GM21367 (cell line): ENCODE measurements around the gene ZIC1.

Experiments
- ATAC-seq: cut with Tn5 transposase; IDR thresholded peaks from one replicate; pipeline ENCODE4 v1.9.1; 2021; ENCODE audit not compliant: unreplicated experiment

Gene ZIC1

DNA sequence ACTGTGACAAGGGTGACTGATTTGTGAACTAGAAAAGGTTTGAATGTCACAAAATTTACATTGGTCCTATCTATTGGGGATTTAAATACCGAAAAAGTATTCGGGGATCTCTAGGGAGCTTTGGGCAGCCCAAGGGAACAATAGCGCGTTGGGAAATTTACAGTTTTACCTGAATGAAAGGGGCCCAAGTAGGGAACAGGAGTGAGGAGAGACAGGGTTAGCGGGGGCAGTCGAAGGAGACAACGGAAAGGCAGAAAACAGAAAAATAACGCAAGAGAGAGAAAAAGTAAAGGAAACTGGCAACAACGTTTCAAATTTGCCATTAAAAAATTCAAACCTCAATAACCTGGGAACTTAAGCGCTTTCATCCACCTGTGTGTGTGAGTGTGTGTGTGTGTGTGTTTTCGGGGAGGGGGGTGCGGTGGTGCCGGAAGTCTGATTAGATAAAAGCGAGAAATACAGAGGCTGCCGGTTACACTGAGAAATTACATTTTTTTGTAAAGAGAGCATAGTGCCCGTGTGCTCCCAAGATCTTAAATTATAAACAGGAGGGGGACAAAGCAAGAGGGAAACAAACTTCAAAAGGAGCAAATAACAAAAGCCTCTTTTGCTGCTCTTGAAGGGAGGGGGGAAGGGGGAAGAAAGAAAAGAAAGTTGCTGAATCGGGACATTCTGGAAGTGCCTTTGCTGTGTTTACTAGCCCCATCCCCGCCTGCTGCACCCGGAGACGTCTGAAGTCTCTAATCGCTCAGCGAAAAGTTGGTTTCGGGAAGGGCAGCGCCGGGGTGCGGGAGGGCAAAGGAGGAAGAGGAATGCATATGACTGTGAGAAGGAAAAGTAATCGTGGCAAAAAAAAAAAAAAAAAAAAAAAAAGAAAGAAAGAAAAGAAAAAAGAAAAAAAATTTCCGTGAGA, 721 bp upstream of the ZIC1 start:
- no peak for ATAC-seq

DNA sequence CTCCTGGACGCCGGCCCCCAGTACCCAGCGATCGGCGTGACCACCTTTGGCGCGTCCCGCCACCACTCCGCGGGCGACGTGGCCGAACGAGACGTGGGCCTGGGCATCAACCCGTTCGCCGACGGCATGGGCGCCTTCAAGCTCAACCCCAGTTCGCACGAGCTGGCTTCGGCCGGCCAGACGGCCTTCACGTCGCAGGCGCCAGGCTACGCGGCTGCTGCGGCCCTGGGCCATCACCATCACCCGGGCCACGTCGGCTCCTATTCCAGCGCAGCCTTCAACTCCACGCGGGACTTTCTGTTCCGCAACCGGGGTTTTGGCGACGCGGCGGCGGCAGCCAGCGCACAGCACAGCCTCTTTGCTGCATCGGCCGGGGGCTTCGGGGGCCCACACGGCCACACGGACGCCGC, 956 bp downstream of the ZIC1 start:
- ATAC-seq, result no peak

DNA sequence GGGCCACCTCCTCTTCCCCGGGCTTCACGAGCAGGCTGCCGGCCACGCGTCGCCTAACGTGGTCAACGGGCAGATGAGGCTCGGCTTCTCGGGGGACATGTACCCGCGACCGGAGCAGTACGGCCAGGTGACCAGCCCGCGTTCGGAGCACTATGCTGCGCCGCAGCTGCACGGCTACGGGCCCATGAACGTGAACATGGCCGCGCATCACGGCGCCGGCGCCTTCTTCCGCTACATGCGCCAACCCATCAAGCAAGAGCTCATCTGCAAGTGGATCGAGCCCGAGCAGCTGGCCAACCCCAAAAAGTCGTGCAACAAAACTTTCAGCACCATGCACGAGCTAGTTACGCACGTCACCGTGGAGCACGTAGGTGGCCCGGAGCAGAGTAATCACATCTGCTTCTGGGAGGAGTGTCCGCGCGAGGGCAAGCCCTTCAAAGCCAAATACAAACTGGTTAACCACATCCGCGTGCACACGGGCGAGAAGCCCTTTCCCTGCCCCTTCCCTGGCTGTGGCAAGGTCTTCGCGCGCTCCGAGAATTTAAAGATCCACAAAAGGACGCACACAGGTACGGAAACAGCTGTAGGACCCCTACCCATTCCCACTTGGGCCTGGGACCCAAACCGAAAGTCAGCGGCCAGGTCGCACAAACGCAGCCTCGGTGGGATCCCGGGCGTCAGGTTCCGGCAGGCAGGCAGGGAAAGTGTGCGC, 1.5 kb downstream of the ZIC1 start:
- no peak for ATAC-seq

DNA sequence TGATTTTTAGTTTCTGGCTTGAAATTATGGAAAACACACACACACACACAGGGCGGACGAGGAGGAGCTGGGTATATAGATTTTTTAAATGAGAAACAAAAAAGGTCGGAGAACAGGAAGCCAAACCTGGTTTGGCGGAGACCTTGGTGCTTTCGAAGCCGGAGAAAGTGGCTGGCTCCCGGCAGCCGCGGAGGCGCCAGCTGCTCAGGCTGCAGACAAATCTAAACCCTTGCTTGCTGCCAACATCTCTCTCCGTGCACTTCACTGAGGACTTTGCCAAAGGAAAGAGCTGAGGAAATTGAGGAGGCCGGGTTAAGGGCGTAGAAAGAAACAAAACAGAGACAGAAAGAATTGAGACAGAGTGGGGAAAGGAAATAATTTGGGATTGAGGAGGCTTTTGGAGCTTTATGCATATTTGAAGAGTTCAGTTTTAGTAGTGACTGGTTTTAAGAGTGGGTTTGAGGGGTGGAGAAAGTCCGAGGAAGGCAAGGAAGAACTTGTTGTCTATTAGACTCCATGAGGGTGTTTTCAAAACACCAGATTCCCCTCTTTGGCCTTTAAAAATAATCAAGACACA, 2.2 kb downstream of the ZIC1 start:
- no peak for ATAC-seq

DNA sequence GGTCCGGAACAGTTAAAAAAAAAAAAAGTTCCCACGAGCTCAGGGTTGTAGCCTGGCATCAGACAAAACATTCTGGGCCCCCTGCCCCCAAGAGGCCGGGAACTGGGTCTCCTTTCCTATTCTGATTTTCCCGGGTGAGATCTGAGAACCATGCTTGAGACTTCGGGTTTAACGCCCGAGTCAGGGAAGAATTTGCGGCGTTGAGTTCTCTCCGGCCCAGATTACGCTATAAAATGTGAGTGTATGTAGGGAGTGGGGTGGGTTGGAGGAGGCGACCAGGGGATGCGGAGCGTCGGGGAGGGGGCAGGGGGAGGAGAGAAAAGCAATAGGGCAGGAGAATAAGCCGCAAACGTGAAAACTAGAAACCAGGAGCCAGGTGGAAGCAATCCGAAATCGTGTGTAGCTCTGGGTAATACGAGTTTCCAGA, 2.7 kb downstream of the ZIC1 start:
- ATAC-seq, result no peak

DNA sequence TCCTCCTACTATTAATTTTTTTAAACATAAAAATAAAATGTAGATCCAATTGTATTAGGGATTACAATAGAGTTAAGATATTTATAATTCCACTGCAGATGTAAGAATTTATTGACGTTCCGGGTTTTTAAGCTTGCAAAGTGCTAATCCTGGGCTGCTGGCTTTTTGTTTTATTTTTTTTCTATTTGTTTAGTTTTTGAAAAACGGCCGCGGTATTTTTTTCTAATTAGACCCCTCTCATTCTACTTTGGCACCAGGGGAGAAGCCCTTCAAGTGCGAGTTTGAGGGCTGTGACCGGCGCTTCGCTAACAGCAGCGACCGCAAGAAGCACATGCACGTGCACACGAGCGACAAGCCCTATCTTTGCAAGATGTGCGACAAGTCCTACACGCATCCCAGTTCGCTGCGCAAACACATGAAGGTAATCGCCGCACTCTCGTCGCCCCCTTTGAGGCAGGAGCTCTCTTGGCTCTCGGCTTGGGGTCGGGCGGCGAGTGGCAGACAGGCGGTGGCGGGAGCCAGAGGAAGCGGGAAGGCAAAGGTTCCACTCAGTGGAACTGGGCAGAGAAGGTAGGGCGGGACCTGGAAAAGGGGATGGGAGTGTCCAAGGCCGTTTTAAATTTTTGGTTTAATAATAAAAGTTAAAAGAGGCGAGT, 3.2 kb downstream of the ZIC1 start:
- no peak for ATAC-seq

DNA sequence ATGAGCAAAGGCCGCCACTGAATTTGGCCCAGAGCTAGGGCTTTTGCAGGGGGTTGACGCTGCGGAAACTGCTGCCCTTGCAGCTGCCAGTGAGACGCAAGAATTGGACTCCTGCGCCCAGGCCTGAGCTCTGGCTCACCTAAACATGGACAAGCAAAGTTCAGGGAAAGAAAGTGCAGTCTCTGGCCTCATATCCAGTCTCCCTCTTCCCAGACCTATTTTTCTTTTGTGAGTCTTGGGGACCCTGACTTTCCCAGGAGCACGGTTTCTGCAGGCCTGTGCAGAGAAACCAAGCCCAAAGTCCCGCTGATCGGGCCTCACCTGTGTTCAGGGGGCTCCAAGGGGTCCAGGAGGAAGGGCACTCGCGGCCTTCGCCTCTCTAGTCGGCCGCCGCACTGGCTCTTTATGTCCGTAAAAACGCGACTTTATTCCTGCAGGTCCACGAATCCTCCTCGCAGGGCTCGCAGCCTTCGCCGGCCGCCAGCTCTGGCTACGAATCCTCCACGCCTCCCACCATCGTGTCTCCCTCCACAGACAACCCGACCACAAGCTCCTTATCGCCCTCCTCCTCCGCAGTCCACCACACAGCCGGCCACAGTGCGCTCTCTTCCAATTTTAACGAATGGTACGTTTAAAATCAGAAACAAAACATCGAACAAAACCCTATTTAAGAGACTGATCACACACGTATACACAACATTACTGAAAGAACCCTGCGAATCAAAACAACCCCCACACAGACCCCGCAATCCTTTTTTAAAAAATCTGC, 3.9 kb downstream of the ZIC1 start:
- no peak for ATAC-seq

DNA sequence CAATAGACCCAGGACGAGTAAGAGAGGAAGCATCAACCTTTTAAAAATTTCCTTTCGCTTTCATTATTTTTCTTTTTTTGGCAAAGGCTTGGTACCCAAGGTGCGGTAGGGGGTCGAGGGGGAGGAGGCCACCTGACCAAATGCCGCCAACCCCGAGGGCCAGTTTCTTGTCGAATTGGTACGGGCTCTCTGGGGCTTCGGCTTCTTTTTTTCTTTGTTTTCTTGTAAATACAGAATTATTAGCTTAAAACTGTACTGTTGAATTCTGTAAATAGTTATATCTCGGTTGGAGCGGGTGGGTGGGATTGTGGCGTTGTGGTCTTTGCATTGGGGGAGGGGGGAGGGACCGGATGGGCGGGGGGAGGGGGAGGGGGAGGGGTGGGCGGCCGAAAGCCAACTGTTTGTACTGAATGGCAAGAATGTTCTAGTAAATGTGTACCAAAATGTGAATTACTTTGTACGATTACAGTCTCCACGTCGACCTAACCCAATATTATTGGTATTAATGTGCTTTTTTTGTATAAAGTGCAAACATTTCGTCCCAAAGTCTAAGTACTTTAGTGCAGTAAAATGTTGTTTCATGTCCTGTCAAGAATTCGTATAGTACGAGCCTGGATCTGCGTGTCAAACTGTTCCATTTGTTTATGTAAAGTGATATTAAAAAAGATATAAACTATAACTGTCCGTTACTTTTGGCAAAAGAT, 4.7 kb downstream of the ZIC1 start:
- no peak for ATAC-seq

DNA sequence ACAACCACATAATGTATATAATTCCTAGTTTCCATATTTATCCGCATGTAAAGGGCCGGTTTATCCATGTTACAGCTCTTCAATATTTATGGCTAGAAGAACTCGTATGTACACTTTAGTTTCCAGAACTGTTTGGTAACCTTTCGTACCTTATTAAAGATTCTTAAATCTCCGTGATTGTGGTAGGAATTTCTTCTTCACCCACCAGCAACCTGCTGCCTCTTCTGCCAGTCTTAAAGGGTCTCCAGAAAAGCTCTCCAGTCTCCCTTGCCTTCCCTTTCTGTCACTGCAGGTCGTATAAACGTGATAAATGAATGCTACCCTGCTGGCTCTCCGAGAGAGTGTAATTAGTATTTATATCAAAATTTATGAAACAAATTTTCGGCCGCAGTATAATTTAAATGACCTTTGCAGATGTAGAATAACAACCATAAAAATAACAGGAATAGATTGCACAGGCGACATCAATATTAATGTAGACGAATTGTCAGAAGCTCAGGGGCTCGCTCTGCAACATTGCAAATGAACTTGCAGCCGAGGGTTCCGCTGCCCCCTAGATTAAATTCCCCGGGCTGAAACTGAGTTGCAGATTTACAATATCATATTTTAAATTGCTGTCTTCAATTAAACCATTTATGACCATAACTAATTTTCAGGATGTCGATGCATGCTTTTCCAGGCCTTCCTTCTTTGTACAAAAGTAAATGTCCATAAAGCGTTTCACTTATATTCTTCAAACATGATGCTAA, 5.4 kb downstream of the ZIC1 start:
- ATAC-seq, result no peak

DNA sequence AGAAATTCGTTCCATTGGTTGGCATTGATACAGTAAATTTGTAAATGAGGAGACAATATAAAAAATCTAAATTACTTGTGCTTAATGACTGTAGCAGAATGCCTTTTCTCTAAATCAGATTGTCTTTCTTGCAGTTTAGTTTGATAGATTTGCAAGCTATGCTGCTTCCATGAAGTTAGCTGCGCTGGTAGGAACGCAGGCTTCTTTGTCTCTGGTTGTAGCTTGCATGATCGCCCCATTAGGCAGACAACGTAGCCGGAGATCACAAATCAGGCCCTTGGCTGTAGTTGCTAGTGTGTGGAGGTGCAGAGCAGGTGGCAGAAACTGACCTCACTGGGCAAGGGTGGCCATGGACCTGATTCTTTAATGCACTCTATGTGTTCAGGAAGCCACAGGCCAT, 6.1 kb downstream of the ZIC1 start:
- ATAC-seq, result no peak

DNA sequence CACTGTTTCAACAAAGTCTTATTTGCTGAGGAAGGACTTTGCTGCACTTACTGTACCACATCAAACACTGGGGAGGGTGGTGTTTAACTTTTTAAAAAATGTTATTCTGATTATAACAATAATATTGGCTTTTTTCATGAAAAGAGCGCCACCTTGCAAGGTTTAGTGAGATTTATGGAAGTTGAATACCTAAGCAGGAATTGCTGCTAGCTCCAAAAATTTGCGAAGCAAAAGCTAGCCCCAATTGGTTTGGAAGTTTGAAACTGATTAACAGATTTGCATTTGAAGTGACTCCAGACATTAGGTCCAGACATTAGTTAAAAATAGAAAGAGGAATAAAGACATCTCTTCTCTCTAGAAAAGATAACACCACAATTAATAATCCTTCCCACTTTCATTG, 6.7 kb downstream of the ZIC1 start:
- no peak for ATAC-seq

DNA sequence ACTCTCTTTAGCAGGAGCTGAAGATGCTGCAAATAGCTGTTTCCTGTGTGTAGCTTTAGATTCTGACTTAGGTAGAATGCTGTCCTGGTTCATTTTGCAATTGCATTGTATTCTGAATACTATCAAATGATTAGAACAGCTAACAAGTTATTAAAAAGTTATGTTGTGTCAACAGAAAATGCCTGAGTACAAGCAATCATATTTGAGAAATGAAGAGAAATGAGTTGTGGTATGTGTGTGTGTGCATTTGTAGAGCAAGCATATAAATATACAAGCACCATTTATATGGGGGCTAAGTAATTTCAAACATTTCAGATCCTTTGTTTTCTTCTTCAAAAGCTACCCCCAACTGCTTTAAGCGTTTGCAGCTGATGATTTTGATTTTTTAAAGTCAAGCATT, 7.8 kb downstream of the ZIC1 start:
- no peak for ATAC-seq

DNA sequence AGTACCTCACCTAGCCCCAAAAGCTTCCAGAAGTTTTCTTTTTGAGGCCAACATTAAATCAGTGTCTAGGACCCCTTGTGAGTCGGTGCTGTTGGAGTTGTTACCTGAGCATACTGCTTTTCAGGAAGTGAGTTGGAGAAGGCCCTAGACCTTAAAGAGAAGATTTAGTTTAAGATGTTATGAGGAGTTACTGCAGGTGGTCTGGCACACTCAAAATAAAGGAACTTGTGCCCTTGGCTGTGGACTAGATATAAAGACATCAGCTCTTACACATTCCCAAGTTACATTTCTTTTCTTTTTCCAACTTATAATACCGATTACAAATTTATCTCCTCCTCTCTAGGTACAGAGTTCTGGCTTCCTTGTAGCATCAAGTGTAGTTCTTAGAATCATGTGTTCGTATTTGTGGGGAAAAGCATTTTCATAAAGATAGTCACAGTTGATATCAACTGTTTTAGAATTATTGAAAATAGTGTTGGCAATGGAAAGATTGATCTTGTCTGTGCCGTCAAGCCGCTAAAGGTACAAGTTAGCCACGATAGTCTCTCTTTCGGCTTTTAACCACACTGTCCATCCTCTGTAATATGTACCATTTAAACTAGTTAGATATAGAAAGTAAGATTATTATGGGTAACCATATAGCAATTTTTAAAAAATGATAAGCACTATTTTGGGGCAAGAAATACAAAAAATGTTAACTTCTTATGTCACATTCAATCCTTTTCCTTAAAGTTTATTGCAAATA, 8.6 kb downstream of the ZIC1 start:
- no peak for ATAC-seq

DNA sequence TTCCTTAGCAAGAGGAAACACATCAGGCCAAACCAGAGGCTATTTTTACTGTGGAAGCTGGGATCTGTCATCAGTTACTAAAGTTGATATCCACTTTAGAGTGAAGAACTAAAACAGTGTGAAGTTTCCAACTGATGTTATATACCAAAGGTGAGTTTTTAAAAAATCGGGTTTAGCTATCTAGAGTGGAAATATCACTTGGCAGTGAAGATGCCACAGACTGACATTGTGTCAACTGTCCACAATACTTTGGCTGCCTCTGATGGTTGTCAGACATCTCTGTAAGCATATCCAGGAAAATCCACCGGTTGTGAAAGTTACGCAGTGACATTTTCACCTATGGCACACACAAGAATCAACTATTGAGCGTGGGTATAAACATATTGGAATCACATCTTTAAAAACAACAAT, 9.2 kb downstream of the ZIC1 start:
- ATAC-seq, result no peak

DNA sequence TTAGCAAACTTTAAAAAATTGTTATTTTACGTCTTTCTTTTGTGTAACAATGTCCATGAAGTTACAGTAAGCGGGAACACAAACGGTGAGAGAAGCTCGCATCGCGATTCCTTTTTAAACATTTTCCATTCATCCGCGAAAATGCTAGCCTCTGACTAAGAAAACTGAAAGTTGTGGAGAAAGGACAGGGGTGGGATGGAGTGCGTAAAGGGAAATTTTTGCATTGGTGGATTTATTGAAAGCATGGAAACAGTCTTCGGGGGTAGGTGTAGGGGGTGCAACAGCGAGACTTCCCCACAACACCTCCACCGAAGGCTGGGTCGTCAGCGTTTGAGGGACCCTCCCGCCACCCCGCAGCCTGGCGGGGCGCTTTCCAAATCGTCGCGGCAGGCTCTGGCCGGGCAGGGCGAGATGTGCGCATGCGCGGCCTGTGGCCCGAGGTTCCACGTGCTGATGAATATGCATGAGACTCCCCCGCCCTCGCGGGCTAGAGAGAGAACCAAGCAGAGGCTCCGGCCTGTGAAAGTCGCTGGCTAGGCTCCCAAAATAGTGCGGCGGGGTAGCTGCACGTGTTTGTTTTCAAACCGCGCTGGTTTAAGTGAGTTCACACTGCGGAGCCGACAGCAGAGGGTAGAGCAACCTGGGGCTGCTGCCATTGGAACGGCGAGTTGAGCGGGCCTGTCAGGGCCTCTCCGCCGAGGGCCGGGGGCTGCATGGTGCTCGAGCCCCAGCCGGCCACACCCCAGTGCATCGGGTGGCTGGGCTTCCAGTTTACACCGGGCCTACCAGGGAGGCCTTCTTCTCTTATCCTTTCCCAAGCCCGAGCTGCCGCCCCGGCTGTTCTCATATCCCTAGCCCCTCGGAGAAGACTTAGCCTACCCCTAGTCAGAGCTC, 9.9 kb downstream of the ZIC1 start:
- no peak for ATAC-seq

DNA sequence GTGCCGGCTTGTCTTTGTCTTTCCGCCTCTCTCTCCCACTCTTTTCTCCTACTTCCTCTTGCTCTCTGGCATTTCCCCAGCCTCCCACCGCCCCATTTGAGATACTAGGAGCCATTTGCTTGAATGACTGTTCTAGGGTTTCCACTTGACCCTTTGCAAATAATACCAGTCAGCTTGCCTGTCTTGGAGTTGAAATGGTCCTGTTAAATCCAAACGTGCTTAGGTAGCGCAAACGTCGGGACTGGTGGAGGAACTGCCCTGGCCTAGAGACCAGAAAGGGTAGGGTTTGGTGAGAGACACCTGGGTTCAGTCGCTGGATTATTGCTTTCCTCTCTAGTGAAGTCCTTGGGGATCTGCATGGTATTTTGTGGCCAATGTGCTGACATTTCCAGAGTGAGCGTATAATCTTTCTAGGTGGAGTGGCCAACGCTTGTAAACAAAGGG, 10.6 kb downstream of the ZIC1 start:
- no peak for ATAC-seq

DNA sequence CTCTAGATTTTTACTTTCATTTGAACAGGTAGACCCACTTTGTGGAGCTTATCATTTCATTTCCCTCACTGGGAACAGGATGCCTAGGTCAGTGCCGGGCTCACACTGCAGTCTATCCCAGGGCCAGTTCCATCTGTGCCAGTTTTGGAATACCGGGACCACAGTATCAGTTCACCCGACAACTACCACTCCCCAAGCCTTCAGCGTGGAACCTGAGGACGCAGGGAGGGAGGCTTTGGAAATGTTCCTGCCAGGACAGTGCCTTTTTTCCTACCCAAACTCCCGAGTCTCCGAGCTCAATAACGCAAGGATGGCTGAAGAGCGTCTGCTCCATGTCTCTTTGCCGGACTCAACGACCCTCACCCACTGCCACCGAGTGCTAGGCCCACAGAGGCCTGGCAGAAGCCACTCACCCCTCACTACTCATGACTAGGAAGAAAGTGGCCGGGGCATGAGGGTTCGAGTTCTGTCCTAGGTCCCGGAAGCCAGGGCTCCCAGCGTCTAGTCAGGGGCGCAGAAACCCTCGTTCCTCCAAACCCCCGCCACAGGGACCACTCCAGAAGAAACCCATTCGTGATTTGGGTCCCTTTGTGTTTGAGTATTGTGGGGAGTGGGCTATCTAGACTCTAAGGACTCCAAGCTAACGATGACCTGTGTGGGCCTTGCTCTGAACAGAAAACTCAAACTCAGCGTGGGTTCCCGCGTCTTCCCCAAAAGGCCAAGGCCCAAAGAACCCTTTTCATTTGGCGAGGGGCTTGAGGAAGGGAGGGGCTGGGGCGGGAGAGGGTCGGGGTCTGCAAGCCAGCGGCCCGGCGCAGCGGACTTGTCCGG, 11.4 kb downstream of the ZIC1 start:
- ATAC-seq, result no peak
